ENCODE measurements around the gene EML4.

EML4 gene

GRCh38 chr2:42225573-42225972 lies 56.4 kb downstream of the EML4 start:
- no peak for DNase-seq (ENCODE audit: low read depth)

GRCh38 chr2:42227491-42227890 lies 58.3 kb downstream of the EML4 start:
- no peak for DNase-seq (ENCODE audit: low read depth)

GRCh38 chr2:42228101-42228500 lies 58.9 kb downstream of the EML4 start:
- DNase-seq (ENCODE audit: low read depth): no peak

GRCh38 chr2:42229949-42230348 lies 60.8 kb downstream of the EML4 start:
- DNase-seq (ENCODE audit: low read depth): no peak

GRCh38 chr2:42230891-42231290 lies 61.7 kb downstream of the EML4 start:
- no peak for DNase-seq (ENCODE audit: low read depth)

- no peak for DNase-seq (ENCODE audit: low read depth)
Measured at GRCh38 chr2:42232024-42232423, 62.9 kb downstream of the EML4 start.

- no peak for DNase-seq (ENCODE audit: low read depth)
Measured at GRCh38 chr2:42233976-42234441, 64.9 kb downstream of the EML4 start.

GRCh38 chr2:42236911-42237310 lies 67.8 kb downstream of the EML4 start:
- no peak for DNase-seq (ENCODE audit: low read depth)

- DNase-seq (ENCODE audit: low read depth): peak; percentile 20
Measured at GRCh38 chr2:42238644-42239288, 69.6 kb downstream of the EML4 start.

GRCh38 chr2:42239289-42239661 lies 70.1 kb downstream of the EML4 start:
- no peak for DNase-seq (ENCODE audit: low read depth)

GRCh38 chr2:42239811-42240210 lies 70.7 kb downstream of the EML4 start:
- no peak for DNase-seq (ENCODE audit: low read depth)

- DNase-seq (ENCODE audit: low read depth): no peak
Measured at GRCh38 chr2:42241517-42241916, 72.4 kb downstream of the EML4 start.

- DNase-seq (ENCODE audit: low read depth): no peak
Measured at GRCh38 chr2:42243297-42243696, 74.1 kb downstream of the EML4 start.

- DNase-seq (ENCODE audit: low read depth): no peak
Measured at GRCh38 chr2:42244520-42244919, 75.4 kb downstream of the EML4 start.

- DNase-seq (ENCODE audit: low read depth): no peak
Measured at GRCh38 chr2:42245396-42245795, 76.2 kb downstream of the EML4 start.

GRCh38 chr2:42246562-42246961 lies 77.4 kb downstream of the EML4 start:
- no peak for DNase-seq (ENCODE audit: low read depth)

GRCh38 chr2:42248846-42249245 lies 79.7 kb downstream of the EML4 start:
- no peak for DNase-seq (ENCODE audit: low read depth)

GRCh38 chr2:42249284-42249683 lies 80.1 kb downstream of the EML4 start:
- no peak for DNase-seq (ENCODE audit: low read depth)

- no peak for DNase-seq (ENCODE audit: low read depth)
Measured at GRCh38 chr2:42249887-42250286, 80.7 kb downstream of the EML4 start.

- DNase-seq (ENCODE audit: low read depth): no peak
Measured at GRCh38 chr2:42250925-42251324, 81.8 kb downstream of the EML4 start.

- DNase-seq (ENCODE audit: low read depth): peak; percentile 9
Measured at GRCh38 chr2:42252464-42252863, 83.3 kb downstream of the EML4 start.

- no peak for DNase-seq (ENCODE audit: low read depth)
Measured at GRCh38 chr2:42254186-42254895, 85.2 kb downstream of the EML4 start.

GRCh38 chr2:42256505-42256904 lies 87.4 kb downstream of the EML4 start:
- no peak for DNase-seq (ENCODE audit: low read depth)
